ENCODE results near the gene PERM1.

DNA sequence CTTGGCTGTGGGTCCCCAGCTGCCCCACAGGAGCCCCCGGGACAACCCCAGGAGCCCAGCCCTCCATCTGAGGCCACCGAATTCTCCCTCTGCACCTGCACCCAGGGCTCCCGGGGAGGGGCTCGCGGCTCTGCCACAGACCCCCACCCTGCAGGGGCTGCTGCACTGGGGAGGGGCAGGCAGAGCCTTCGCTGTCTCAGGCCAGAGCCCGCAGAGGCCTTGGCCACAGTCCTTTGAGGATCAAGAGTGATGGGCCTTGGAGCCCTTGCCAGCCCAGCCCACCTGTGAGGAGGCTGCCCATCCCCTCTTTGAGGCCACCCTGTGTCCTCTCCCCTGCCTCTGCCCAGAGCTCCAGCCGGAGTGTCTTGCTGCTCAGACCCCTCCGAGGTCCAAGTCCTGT lies 6.5 kb downstream of the PERM1 start:
- TF ChIP-seq, protein P1, sequence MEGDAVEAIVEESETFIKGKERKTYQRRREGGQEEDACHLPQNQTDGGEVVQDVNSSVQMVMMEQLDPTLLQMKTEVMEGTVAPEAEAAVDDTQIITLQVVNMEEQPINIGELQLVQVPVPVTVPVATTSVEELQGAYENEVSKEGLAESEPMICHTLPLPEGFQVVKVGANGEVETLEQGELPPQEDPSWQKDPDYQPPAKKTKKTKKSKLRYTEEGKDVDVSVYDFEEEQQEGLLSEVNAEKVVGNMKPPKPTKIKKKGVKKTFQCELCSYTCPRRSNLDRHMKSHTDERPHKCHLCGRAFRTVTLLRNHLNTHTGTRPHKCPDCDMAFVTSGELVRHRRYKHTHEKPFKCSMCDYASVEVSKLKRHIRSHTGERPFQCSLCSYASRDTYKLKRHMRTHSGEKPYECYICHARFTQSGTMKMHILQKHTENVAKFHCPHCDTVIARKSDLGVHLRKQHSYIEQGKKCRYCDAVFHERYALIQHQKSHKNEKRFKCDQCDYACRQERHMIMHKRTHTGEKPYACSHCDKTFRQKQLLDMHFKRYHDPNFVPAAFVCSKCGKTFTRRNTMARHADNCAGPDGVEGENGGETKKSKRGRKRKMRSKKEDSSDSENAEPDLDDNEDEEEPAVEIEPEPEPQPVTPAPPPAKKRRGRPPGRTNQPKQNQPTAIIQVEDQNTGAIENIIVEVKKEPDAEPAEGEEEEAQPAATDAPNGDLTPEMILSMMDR (IDR thresholded peaks at IDR 0.05): no peak
- TF ChIP-seq POLR2A (IDR thresholded peaks at IDR 0.05): no peak

Data from Peyer's patch (tissue), 4 donors.